GM18507 (cell line): Measurements from ENCODE around the gene ARHGAP5.

Source experiments
- DNase-seq: peaks from one replicate; pipeline ENCODE4 v3.0.0; 2011; ENCODE audit warnings: low read depth; ENCODE audit not compliant: insufficient read length; ENCODE audit errors: extremely low spot score
- FAIRE-seq: peaks from 2 replicates; lab custom pipeline; 2011; peaks lifted over from hg19 to GRCh38; lab: Jason Lieb, UNC

Gene ARHGAP5, protein sequence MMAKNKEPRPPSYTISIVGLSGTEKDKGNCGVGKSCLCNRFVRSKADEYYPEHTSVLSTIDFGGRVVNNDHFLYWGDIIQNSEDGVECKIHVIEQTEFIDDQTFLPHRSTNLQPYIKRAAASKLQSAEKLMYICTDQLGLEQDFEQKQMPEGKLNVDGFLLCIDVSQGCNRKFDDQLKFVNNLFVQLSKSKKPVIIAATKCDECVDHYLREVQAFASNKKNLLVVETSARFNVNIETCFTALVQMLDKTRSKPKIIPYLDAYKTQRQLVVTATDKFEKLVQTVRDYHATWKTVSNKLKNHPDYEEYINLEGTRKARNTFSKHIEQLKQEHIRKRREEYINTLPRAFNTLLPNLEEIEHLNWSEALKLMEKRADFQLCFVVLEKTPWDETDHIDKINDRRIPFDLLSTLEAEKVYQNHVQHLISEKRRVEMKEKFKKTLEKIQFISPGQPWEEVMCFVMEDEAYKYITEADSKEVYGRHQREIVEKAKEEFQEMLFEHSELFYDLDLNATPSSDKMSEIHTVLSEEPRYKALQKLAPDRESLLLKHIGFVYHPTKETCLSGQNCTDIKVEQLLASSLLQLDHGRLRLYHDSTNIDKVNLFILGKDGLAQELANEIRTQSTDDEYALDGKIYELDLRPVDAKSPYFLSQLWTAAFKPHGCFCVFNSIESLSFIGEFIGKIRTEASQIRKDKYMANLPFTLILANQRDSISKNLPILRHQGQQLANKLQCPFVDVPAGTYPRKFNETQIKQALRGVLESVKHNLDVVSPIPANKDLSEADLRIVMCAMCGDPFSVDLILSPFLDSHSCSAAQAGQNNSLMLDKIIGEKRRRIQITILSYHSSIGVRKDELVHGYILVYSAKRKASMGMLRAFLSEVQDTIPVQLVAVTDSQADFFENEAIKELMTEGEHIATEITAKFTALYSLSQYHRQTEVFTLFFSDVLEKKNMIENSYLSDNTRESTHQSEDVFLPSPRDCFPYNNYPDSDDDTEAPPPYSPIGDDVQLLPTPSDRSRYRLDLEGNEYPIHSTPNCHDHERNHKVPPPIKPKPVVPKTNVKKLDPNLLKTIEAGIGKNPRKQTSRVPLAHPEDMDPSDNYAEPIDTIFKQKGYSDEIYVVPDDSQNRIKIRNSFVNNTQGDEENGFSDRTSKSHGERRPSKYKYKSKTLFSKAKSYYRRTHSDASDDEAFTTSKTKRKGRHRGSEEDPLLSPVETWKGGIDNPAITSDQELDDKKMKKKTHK (N-terminal part only)

DNA sequence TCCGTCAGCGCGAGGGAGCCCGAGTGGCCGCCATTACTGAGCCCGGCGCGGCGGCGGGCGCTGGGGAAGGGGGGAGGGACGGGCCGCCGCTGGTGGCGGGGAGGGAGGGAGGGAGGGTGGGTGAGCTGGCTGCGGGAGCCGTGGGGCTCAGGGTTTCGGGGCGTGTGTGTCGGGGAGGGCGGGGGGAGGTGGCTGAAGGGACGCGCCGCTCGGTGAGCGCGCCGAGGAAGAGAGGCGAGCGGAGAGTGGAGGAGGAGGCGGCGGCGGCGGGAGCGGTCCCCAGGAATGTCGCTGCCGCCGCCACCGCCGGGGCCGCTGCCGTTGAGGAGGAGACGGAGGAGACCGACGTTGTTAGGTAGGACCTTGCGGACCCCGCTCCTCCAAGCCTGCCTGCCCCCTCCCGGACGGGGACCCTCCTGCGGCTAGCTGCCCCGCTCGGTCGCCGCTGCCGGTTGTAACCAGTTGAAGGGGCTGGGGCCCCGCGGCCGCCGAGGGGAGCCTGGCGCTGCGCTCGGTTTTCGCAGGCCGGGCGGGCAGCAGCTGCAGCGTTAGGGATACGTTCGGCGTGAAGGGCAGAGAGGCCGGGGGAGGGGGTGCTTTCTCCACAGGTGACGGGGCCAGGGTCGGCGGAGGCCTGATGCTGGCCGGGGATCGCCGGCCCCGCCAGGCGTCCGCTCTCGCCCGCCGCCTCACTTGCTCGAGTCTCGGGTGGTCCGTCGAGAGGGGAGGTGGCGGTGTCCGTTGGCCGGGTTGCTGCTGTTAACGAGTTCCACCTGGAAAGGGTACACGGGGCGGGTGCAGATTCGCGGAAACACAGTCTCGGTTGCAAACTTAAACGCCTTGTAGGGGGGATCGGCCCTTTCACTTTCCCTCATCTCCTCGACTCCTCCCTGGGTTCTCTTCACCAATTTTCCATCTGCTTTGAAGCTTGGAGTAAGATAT lies at the start of gene ARHGAP5:
Gene ARHGAP5 (plus strand): TSS at position 224 of the 942 bp plus-strand sequence. CDS start 13,366 bp downstream, outside the sequence.
- DNase-seq (no peak), FAIRE-seq (peak; percentile 74)

DNA sequence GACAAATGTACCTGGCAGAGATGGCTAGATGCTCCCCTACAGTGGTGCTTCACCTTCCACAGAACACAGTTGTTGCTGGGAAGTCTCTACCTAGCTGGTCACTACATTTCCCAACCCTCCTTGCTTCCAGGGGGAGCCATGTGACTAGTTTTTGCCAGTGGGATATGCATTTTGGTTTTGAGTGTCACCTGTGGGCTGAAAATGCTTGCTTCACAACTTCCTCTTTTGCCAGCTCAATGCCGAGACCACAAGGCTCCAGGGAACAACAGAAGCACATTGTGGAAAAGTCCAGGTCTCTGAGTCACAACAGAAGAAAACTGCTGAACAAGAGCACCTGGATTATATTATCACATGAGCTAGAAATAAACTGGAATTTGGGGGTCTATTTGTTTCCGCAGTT lies 48.5 kb upstream of the ARHGAP5 start:
- no peak for DNase-seq
- no peak for FAIRE-seq

DNA sequence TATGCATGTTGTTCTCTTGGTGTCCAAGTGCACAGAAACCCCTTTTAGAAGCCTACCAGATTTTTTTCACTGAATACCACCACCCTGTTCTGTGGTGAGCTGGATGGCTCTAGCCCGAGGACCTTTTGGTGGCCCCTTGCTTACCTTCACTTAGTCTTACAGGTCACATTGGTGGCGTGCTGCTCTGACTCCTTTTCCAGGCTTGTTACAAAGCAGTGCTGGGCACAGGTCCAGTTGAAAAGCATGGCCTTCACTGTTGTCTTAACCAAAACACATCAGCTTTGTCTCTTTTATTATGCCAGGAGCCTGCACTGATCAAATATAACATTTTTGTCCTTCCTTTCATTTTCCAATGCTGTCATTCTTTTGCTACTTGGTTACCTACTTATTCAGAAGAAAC lies 43.6 kb upstream of the ARHGAP5 start:
- DNase-seq (no peak), FAIRE-seq (no peak)

DNA sequence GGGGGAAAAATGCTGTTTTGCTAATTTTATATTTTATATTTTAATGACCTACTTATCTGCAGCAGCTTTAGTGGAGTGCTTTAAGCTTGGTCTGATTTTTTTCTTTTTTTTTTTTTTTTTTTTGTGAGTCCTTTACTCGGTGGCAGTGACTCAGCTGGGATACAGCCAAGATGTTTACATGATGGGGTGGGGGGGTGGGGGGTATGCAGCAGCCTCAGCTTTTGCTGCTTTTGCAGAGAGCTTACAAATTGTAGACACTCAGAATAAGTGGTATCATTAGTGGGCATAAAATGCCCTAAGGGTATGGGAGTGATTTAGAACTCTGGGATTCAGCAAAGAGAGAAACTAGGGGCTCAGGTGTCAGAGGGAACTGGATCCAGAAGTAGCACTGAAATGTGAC lies 38.2 kb upstream of the ARHGAP5 start:
- no peak for FAIRE-seq

DNA sequence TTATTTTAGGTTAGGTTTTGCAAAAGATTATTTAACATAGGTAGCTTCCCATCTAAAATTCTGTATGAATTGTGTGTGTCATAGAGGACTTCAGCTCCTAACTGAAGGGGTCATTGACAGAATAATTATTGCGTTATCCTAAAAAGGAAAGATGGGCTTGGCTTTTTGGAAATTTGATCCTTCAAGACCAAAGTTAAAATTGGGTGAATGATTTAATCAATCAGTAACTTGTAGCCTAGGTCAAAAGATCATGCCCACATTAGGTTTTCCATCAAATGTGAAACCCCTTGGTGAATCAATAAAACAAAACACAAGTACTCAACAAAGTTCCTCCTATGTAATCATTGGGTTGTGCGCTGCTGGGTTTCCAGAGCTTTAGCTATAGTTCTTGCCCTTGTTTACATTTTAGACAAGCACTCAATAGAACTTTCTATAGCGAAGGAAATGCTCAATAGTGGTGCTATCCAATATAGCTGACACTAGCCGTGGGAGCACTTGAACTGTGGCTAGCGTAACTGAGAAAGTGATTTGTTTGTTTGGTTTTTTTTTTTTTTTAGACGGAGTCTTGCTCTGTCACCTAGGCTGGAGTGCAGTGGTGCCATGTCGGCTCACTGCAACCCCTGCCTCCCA lies 37.6 kb upstream of the ARHGAP5 start:
- DNase-seq (no peak), FAIRE-seq (no peak)

More for the DNA sequence above, 38.2 kb upstream of the ARHGAP5 start:
- no peak for DNase-seq

DNA sequence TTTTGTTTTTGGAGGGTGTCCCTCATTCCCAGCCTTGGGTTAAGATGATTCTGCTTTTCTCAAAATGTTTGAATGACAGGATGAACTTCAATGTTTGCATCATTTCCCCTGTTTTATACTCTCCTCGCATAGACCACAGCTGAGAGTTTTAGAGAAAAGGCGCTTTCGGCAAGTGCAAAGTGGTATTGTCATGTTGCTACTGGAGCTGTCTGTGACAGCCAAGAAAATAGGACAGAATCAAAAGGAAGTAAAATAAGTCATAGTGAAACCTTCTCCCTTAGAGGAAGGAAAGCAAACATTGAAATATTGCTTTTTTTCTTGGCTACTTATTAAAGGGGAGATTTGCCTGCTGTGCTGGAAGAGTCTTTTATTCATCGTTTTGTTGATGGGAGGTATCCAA lies 33.5 kb upstream of the ARHGAP5 start:
- DNase-seq (no peak), FAIRE-seq (no peak)

DNA sequence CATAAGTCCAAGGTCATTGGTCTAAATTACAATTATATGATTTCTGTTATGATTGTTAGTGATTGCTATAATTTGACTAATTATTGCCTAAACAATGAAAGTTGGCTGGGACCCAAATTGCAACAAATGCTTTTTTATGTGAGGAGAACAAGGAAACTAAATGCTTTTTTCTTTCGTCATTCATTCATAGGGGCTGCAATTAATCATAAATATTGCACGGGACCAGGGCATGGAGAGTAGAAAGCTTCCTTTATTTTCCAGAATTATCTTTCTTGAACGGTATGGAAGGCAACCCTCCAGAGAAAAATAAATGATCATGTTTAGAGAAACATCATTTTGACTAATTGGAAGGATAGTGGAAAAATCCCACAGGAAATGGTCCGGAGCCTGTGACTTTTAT lies 32.6 kb upstream of the ARHGAP5 start:
- DNase-seq = no peak
- FAIRE-seq = no peak

DNA sequence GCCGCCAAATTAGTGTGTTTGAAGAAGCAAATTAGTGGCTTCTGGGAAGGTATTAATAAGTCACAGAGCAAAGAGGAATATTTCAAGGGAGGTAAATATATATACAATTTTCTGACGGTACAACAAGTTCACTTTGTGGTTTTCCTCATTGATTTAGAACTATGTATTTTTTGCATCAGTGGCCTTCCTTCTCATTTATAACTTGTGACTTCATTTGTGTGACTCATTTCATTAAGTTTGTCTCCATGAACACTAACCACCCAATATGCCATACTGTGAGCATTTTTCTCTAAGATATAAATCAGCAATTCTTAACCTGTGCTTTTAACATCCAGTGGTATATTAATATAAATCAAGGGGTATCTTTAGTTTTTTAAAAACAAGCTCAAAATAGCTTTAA lies 29.3 kb upstream of the ARHGAP5 start:
- DNase-seq (no peak), FAIRE-seq (no peak)

DNA sequence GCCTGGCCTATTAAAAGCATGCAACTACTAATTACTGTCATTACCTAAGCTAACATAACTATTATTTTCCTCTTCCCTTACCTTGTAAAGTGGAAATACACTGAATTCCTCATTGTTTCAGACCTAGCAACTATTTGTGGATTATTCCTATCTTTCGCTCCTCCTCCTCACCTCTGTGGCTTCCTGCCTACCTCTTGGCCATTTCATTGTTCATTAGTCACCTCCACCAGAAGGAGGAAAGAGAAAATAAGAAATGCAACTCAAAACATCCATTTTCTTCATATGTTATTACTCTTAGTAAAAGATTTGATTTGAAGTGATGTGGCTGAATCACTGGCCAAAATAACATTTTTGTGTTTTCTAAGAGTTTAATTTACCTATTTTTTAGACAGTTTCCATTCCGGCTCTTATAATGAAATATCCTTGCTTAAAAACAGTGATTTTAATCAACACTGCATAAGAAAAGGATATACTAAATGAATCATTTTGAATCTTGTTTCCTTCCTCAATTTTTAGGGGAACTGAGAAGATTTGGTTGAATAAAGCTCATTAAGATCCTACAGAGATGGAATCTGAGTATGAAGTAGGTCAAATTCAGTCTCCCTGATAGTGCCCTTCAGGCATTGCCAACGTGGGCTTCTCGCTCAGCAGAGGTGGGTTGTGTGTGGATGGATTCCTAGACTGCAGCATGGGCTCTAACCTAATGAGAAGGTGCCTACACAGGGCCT lies 27.6 kb upstream of the ARHGAP5 start:
- no peak for FAIRE-seq
- no peak for DNase-seq

DNA sequence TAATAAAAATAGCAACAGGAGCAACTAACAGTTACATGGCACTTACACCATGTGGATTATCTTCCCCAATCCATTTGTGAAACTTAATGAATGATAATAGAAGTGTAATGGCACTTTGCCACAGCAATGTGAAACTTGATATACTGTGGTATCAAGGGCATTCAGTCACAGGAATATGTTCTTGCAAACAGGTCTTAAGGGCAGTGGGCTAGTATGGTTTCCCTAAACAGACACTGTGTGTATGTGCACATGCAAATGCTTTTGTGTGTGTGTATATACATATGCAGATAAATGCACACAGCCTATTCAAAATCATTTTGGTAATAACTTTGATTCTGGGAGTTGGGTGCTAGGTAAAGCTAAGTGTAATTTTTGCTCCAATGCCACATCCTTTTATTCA lies 26.2 kb upstream of the ARHGAP5 start:
- DNase-seq (no peak), FAIRE-seq (no peak)

DNA sequence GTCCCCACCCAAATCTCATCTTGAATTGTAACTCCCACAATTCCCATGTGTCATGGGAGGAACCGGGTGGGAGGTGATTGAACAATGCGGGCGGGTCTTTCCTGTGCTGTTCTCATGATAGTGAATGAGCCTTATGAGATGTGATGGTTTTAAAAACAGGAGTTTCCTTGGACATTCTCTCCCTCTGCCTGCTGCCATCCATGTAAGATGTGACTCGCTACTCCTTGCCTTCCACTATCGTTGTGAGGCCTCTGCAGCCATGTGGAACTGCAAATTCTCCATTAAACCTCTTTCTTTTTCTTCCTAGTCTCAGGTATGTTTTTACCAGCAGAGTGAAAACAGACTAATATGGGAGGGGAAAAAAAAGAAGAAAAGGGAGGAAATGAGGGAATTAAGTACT lies 22.6 kb upstream of the ARHGAP5 start:
- no peak for FAIRE-seq

DNA sequence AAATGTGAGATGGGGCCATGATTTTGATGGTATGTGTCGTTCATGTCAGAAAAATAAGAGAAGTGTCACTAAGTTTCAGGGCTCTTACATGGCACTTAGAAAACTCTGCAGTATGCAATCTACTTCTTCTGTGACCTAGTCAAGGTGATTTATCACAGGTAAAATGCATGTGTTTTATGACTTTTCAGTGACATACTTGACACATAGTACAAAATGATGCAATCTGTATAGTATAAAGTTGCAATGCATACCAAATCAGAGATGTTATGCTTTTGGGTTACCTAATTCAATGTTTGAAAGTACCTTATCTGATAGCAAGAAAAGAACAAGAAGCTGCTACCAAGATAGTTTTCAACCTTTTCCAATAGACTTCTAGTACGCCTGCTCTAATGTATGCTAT lies 21.9 kb upstream of the ARHGAP5 start:
- DNase-seq (no peak), FAIRE-seq (no peak)

More for the DNA sequence above, 22.6 kb upstream of the ARHGAP5 start:
- DNase-seq = no peak

DNA sequence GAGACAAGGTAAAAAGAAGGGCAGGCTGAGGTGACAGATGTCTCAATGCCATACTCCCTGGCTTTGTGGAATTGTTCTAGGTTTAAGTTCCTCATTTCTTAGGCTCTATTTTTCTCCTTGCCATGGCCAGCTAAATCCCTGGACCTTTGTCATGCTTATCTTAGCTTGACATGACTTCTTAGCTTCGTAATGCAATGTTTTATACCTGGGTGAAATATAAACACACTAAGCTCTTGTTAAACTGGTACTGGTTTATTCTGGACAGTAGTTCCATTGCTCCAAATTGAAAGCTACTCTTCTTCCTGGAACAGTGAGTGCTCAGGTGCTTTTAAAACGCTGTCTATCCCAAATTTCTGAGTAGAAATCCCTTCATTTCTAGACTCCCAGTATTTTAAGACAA lies 17.4 kb upstream of the ARHGAP5 start:
- DNase-seq (no peak), FAIRE-seq (no peak)

DNA sequence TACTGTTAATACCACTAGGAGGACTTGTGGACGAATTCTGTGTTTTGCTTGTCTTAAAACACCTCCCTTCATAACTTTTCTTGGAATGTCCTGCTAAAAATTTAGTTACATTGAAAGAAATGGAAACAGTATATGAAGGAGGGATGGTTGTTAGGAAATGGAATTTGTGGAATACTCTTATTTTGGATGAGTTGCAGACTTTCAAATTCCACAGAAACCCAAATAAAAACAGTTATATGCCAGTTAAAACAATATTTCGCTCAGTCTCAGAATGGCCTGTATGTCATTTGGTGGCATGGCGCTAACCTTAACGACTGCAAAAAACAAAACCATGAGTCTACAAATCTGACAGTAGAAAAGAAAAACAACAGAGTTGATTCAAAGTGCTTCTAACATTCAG lies 12.2 kb upstream of the ARHGAP5 start:
- no peak for FAIRE-seq
- no peak for DNase-seq

DNA sequence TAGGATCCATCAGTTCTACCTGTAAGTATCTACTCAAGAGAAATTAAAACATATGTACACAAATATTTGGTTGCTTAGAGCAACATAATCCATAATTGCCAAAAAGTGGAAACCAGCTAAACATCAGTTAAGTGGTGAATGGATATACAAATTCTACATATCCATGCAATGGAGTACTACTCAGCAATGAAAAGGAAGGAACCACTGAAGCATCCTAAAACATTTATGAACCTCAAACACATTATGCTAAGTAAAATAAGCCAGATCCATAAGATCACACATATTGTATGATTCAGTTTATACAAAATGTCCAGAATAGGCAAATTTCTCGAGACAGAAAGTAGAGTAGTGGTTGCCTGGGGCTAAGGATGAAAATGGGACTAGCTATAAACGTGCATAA lies 8.4 kb upstream of the ARHGAP5 start:
- no peak for DNase-seq
- FAIRE-seq = no peak

DNA sequence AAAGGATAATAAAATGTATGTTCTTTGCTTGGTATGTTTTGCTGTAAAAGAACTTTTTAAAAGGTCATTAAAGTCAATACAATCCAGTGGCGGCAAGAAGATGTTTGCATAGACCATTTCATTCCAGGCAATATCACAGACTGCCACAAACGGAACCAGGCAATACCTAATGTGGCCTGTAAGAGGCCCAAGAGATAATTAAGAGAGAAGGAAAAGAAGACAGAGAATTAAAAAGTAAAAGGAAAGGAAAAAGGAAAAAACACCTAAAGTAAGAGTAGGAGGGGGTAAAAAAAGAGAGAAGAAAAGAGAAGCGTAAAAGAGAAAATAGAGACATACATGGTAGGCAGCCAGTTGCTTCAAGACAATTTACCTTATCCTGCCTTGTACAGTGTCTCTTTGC lies 6.8 kb upstream of the ARHGAP5 start:
- DNase-seq (no peak), FAIRE-seq (no peak)

DNA sequence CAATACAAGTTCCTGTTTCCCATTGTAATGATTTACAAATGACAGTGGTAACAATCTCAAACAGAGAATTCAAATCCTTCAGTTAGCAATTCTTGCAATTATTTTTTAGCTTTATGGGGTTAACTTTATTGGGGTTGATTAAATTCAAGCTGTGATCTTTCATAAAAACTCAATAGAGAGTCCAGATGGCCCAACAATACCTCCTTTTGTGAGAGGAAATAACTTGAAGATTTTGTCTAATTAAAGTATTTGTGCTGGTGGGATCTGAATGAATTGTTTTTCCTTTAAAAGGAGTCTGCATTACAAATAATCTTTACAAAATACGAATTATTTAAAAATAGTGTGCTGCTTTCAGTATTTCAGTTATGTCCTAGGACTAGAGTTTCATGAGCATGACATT lies 4.4 kb upstream of the ARHGAP5 start:
- FAIRE-seq = no peak
- DNase-seq = no peak
